Sigmoid colon (tissue), 7 donors: ENCODE results near the gene CDK5RAP3. TPM values are rescaled to one million over a fixed set of nuclear protein-coding genes. Genes with fewer than 3 reads are reported as not detected.
"Not testable (repeated sequence)": the region's sequence is repeated elsewhere in the genome, so short reads cannot be mapped to it uniquely, and the experiment has no call there.

Experiments
- DNase-seq: peaks from one replicate; pipeline ENCODE4 v3.0.0-alpha.2; 2019
- H3K27ac ChIP-seq, 4 donors: fragments of 200-600 bp; sonication (generic); one replicate each; pipeline ENCODE4 v1.5.1; 2016 to 2019; ENCODE audit warnings: mild to moderate bottlenecking in 1 of 4
- H3K27me3 ChIP-seq, 3 donors: fragments of 200-600 bp; sonication (generic); one replicate each; pipeline ENCODE4 v1.5.1; 2019; ENCODE audit warnings: mild to moderate bottlenecking in 1 of 3
- H3K36me3 ChIP-seq, 4 donors: fragments of 200-600 bp; sonication (generic); one replicate each; pipeline ENCODE4 v1.5.1; 2016 to 2019
- H3K4me1 ChIP-seq, 4 donors: fragments of 200-600 bp; sonication (generic); one replicate each; pipeline ENCODE4 v1.5.1; 2017 to 2019
- H3K4me3 ChIP-seq, 4 donors: fragments of 200-600 bp; sonication (generic); one replicate each; pipeline ENCODE4 v1.5.1; 2017 to 2019; ENCODE audit warnings: mild to moderate bottlenecking in 2 of 4, moderate library complexity in 1 of 4
- H3K9me3 ChIP-seq, 4 donors: fragments of 200-600 bp in 3 of 4; sonication (generic) in 3 of 4; one replicate each; pipeline versions ENCODE4 v1.5.1 to v1.6.1; 2013 to 2019
- CTCF ChIP-seq, 4 experiments: fragments of 450-650 bp in 3 of 4; fragments of 200-600 bp in 1 of 4; IDR thresholded peaks; one replicate each; pipeline ENCODE4 v1.5.1; 2016 to 2019; ENCODE audit warnings: antibody characterized with exemption in 4 of 4, mild to moderate bottlenecking in 3 of 4, moderate library complexity in 2 of 4
- EP300 ChIP-seq, 4 donors: sonication (generic); formaldehyde crosslinking; IDR thresholded peaks; one replicate each; pipeline ENCODE4 v1.6.1; 2017; ENCODE audit warnings: antibody characterized with exemption in 4 of 4
- POLR2A ChIP-seq, 2 donors: fragments of 450-650 bp; IDR thresholded peaks; one replicate each; pipeline ENCODE4 v1.6.1; 2016; ENCODE audit warnings: antibody characterized with exemption in 2 of 2, mild to moderate bottlenecking in 2 of 2, moderate library complexity in 2 of 2
- POLR2AphosphoS5 ChIP-seq, 4 donors: sonication (generic); formaldehyde crosslinking; IDR thresholded peaks; one replicate each; pipeline ENCODE4 v1.6.1; 2017; ENCODE audit warnings: antibody characterized with exemption in 4 of 4
- WGBS, 2 donors: extraction: QIAGEN DNeasy Blood & Tissue Kit; methylation state at CpG; one replicate each; pipeline ENCODE4 v1.1.7; 2013; 5-methylcytosine and 5-hydroxymethylcytosine counted together
- intact Hi-C: fragments of 100-400 bp; cut with DNase I; formaldehyde crosslinking; loops from one replicate; pipeline ENCODE4 v1.15.1; 2023
- polyA plus RNA-seq, 3 donors: library from polyadenylated mRNA; stranded (reverse); fragments of 200-250 nt; gene quantifications; one replicate each; pipeline ENCODE4 v1.2.3, GENCODE V29; 2013
- total RNA-seq, 4 donors: library from RNA; depleted of rRNA; stranded (reverse); fragments of >200 nt; gene quantifications; one replicate each; pipeline ENCODE4 v1.1.0, GENCODE V29; 2016
- donor health status: healthy with polysubstance abuse.
- donor health status: Bipolar disorder and iron deficiency.
- donor health status: healthy.

Gene CDK5RAP3
- total and polyA plus RNA-seq, 7 donors: 43.5 to 200 (median 71.5) TPM

GRCh38 chr17:47997586-47997985 lies 26.7 kb downstream of the CDK5RAP3 start:
- no peak for DNase-seq
- no peak overlapping the region for H3K27ac ChIP-seq
- no peaks in the 10 kb centered on the region for H3K36me3 ChIP-seq
- H3K27me3 ChIP-seq: no peaks in the 10 kb centered on the region
- 86 to 91% methylated on average over 7 of the region's 7 CpGs for WGBS, 2 donors
- peaks cover 0 to 10% (median 7%) of the 10 kb centered on the region in 4 donors for H3K4me1 ChIP-seq
- no peak overlapping the region for H3K4me3 ChIP-seq
- no peak for TF ChIP-seq POLR2AphosphoS5 (IDR thresholded peaks at IDR 0.05)
- TF ChIP-seq CTCF (IDR thresholded peaks at IDR 0.05): no peak
- no peak for TF ChIP-seq POLR2A (IDR thresholded peaks at IDR 0.05)
- TF ChIP-seq EP300 (IDR thresholded peaks at IDR 0.05): no peak
- H3K9me3 ChIP-seq: no peaks in the 10 kb centered on the region
- intact Hi-C loops: no loop called here

- H3K27me3 ChIP-seq: no peaks in the 10 kb centered on the region
- H3K36me3 ChIP-seq: no peaks in the 10 kb centered on the region
- no peak overlapping the region for H3K27ac ChIP-seq
- H3K4me3 ChIP-seq: no peak overlapping the region
- H3K4me1 ChIP-seq: peaks cover 0 to 15% (median 11%) of the 10 kb centered on the region in 4 donors
- TF ChIP-seq POLR2AphosphoS5 (IDR thresholded peaks at IDR 0.05) (no peak), EP300 (IDR thresholded peaks at IDR 0.05) (no peak), POLR2A (IDR thresholded peaks at IDR 0.05) (no peak), CTCF (IDR thresholded peaks at IDR 0.05) (no peak)
- intact Hi-C loops: no loop called here
- no peaks in the 10 kb centered on the region for H3K9me3 ChIP-seq
- no peak for DNase-seq
- WGBS, 2 donors: 92 to 93% methylated on average over 7 of the region's 7 CpGs
Measured at GRCh38 chr17:47998044-47998443, 27.1 kb downstream of the CDK5RAP3 start.

GRCh38 chr17:47999582-47999981 lies 28.7 kb downstream of the CDK5RAP3 start:
- no peak for DNase-seq
- TF ChIP-seq CTCF (IDR thresholded peaks at IDR 0.05) (no peak), EP300 (IDR thresholded peaks at IDR 0.05) (no peak), POLR2A (IDR thresholded peaks at IDR 0.05) (no peak), POLR2AphosphoS5 (IDR thresholded peaks at IDR 0.05) (no peak)
- intact Hi-C loops: no loop called here
- WGBS, 2 donors: 17 to 44% methylated on average over 4 of the region's 4 CpGs
- Histone ChIP-seq H3K27me3 (no peaks in the 10 kb centered on the region), H3K36me3 (no peaks in the 10 kb centered on the region), H3K4me3 (no peak overlapping the region), H3K4me1 (peaks cover 0 to 22% (median 13%) of the 10 kb centered on the region in 4 donors), H3K27ac (no peak overlapping the region), H3K9me3 (no peaks in the 10 kb centered on the region)

- Histone ChIP-seq H3K27ac (peak overlapping the region in 1 of 4 donors; percentile 64), H3K27me3 (no peaks in the 10 kb centered on the region), H3K9me3 (no peaks in the 10 kb centered on the region), H3K4me3 (no peak overlapping the region), H3K36me3 (no peaks in the 10 kb centered on the region), H3K4me1 (peaks cover 0 to 22% (median 13%) of the 10 kb centered on the region in 4 donors)
- 79 to 92% methylated on average over 1 of the region's 1 CpG for WGBS, 2 donors
- no peak for TF ChIP-seq EP300 (IDR thresholded peaks at IDR 0.05)
- no peak for TF ChIP-seq CTCF (IDR thresholded peaks at IDR 0.05)
- no peak for TF ChIP-seq POLR2AphosphoS5 (IDR thresholded peaks at IDR 0.05)
- TF ChIP-seq POLR2A (IDR thresholded peaks at IDR 0.05): no peak
- no peak for DNase-seq
- intact Hi-C loops: no loop called here
Measured at GRCh38 chr17:48001197-48001596, 30.3 kb downstream of the CDK5RAP3 start.

- intact Hi-C loops, H3K27me3 ChIP-seq, H3K4me3 ChIP-seq, H3K36me3 ChIP-seq, H3K9me3 ChIP-seq, DNase-seq: not testable (repeated sequence)
- Histone ChIP-seq H3K4me1 (peaks cover 0 to 22% (median 13%) of the 10 kb centered on the region in 4 donors), H3K27ac (peak overlapping the region in 2 of 4 donors; percentile 57 to 64)
- WGBS, 2 donors: 94 to 96% methylated on average over 5 of the region's 5 CpGs
Measured at GRCh38 chr17:48001657-48002056, 30.7 kb downstream of the CDK5RAP3 start.
